Retinal pigment epithelial cell (primary cell): Measurements from ENCODE around the gene VEZF1.
A peak's percentile ranks its signal among the peaks of the same experiment; 100 is the strongest.

Experiments
- DNase-seq: peaks from one replicate; pipeline ENCODE4 v3.0.0-alpha.2; 2010; ENCODE audit warnings: low read depth
- H3K4me3 ChIP-seq: 2 replicates; pipeline ENCODE4 v1.5.1; 2011; ENCODE audit warnings: mild to moderate bottlenecking, low read length, control low read depth, moderate library complexity
- TF ChIP-seq, protein P1 (sequence below): conservative IDR thresholded peaks from 2 replicates; pipeline ENCODE4 v1.5.1; 2011; ENCODE audit warnings: low read depth, low read length, control low read depth, inconsistent platforms

VEZF1 gene

DNA sequence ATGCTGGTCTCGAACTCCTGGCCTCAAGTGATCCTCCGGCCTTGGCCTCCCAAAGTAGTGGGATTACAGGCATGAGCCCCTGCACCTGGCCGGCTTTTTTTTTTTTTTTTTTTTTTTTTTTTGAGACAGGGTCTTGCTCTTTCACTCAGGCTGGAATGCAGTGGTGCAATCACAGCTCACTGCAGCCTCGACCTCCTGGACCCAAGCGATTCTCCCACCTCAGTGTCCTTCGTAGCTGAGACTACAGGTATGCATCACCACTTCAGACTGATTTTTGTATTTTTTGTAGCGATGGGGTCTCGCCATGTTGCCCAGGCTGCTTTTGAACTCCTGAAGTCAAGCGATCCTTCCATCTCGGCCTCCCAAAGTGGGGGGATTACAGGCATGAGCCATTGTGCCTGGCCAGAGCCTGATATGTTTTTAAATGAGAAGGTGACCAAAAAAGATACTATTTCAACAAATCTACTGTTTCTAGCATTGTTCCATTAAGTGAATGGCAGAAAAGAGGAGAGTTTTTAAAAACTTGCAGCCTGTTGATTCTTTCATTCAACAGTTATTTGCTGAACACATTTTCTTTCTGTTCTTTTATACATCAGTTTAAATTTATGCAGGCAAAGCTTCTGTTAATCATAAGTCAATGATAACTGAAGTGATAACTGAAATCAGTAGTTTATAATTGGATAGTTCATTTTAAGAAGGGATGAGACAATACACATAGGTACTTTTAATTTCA is 22.2 kb upstream of the VEZF1 start:
- TF ChIP-seq, protein P1, sequence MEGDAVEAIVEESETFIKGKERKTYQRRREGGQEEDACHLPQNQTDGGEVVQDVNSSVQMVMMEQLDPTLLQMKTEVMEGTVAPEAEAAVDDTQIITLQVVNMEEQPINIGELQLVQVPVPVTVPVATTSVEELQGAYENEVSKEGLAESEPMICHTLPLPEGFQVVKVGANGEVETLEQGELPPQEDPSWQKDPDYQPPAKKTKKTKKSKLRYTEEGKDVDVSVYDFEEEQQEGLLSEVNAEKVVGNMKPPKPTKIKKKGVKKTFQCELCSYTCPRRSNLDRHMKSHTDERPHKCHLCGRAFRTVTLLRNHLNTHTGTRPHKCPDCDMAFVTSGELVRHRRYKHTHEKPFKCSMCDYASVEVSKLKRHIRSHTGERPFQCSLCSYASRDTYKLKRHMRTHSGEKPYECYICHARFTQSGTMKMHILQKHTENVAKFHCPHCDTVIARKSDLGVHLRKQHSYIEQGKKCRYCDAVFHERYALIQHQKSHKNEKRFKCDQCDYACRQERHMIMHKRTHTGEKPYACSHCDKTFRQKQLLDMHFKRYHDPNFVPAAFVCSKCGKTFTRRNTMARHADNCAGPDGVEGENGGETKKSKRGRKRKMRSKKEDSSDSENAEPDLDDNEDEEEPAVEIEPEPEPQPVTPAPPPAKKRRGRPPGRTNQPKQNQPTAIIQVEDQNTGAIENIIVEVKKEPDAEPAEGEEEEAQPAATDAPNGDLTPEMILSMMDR: no peak
- no peak for DNase-seq
- no peak overlapping the region for H3K4me3 ChIP-seq

GRCh38 chr17:58007781-58008706 is 20.0 kb upstream of the VEZF1 start:
- no peak for DNase-seq
- TF ChIP-seq, protein P1: no peak
- H3K4me3 ChIP-seq: peak overlapping the region; percentile 94

GRCh38 chr17:58006924-58007780 is 19.1 kb upstream of the VEZF1 start, which contains the start of gene SRSF1:
Gene SRSF1 (minus strand): TSS chr17:58007246. CDS start chr17:58007137, 109 bp downstream.
- H3K4me3 ChIP-seq: peak within 1 kb of the TSS; percentile 94
- DNase-seq: peak; percentile 91
- TF ChIP-seq, protein P1: no peak

DNA sequence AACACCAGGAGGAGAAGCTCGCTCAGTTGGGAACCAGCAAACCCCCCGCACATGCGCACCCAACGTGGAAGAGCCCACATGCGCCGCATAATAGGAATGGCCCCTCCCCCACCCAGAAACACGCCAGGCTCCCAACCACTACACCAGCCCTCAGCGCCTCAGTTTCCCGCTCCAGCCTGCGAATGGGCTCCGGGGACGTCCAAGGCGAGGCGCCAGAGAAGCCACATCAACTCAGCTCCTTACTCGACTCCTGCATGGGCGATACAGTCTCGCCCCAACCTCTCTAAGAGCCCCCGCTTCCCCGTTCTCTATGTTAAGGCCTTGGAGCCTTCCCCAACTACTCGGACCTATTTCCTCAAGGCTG is 18.5 kb upstream of the VEZF1 start:
- peak overlapping the region; percentile 94 for H3K4me3 ChIP-seq
- DNase-seq: no peak
- TF ChIP-seq, protein P1: no peak

- DNase-seq: no peak
- H3K4me3 ChIP-seq: peak overlapping the region; percentile 94
These were observed 17.9 kb upstream of the VEZF1 start for GRCh38 chr17:58005728-58006559.

More at GRCh38 chr17:58005728-58006559, 17.9 kb upstream of the VEZF1 start:
- TF ChIP-seq, protein P1: no peak
